ENCODE data around the gene CCDC85B. TPM values are rescaled to one million over a fixed set of nuclear protein-coding genes. Genes with fewer than 3 reads are reported as not detected.

Gene CCDC85B
- total RNA-seq, 1 experiment from 2014 or later: 42.4 TPM

GRCh38 chr11:65931773-65932557, 41.5 kb downstream of the CCDC85B start:
- Histone ChIP-seq H3K4me3 (ENCODE audit: insufficient read depth, low read depth, low read length) (no peak overlapping the region), H3K36me3 (replicated peaks; ENCODE audit: control insufficient read depth, insufficient read depth, low read length) (no peaks in the 10 kb centered on the region), H3K27me3 (ENCODE audit: control insufficient read depth, insufficient read depth, low read length) (no peaks in the 10 kb centered on the region)
- peak; percentile 60 for DNase-seq

GRCh38 chr11:65932558-65932919, 42.1 kb downstream of the CCDC85B start:
- H3K27me3 ChIP-seq (ENCODE audit: control insufficient read depth, insufficient read depth, low read length): no peaks in the 10 kb centered on the region
- peak; percentile 72 for DNase-seq
- no peaks in the 10 kb centered on the region for H3K36me3 ChIP-seq (replicated peaks; ENCODE audit: control insufficient read depth, insufficient read depth, low read length)
- H3K4me3 ChIP-seq (ENCODE audit: insufficient read depth, low read depth, low read length): no peak overlapping the region

GRCh38 chr11:65934014-65934413, 43.5 kb downstream of the CCDC85B start:
- H3K4me3 ChIP-seq (ENCODE audit: insufficient read depth, low read depth, low read length): no peak overlapping the region
- no peaks in the 10 kb centered on the region for H3K36me3 ChIP-seq (replicated peaks; ENCODE audit: control insufficient read depth, insufficient read depth, low read length)
- DNase-seq: no peak
- no peaks in the 10 kb centered on the region for H3K27me3 ChIP-seq (ENCODE audit: control insufficient read depth, insufficient read depth, low read length)

- Histone ChIP-seq H3K36me3 (replicated peaks; ENCODE audit: control insufficient read depth, insufficient read depth, low read length) (no peaks in the 10 kb centered on the region), H3K4me3 (ENCODE audit: insufficient read depth, low read depth, low read length) (no peak overlapping the region), H3K27me3 (ENCODE audit: control insufficient read depth, insufficient read depth, low read length) (no peaks in the 10 kb centered on the region; the same call in 1 of the 2 replicates)
- DNase-seq: no peak
These were observed 47.3 kb downstream of the CCDC85B start for GRCh38 chr11:65937766-65938165.

Other genes starting within 250 kb of the CCDC85B start
- 17.7 and 28.4 TPM in 2 replicates for gene RELA, start 227.8 kb upstream of the CCDC85B start, total RNA-seq (2014; rRNA removed; shearing (Covaris generic))
- gene KAT5, start 178.4 kb upstream of the CCDC85B start, total RNA-seq (2014; rRNA removed; shearing (Covaris generic)): 37.2 and 51.1 TPM in 2 replicates
- gene RNASEH2C, start 169.9 kb upstream of the CCDC85B start, total RNA-seq (2014; rRNA removed; shearing (Covaris generic)): 21.5 and 23.3 TPM in 2 replicates
- 6.7 and 7.8 TPM in 2 replicates for gene AP5B1, start 109.7 kb upstream of the CCDC85B start, total RNA-seq (2014; rRNA removed; shearing (Covaris generic))
- 1.2 and 1.4 TPM in 2 replicates for gene OVOL1, start 103.6 kb upstream of the CCDC85B start, total RNA-seq (2014; rRNA removed; shearing (Covaris generic))
- 0.26 and 0.80 TPM in 2 replicates for gene SNX32, start 56.7 kb upstream of the CCDC85B start, total RNA-seq (2014; rRNA removed; shearing (Covaris generic))
- 916 and 1,083 TPM in 2 replicates for gene CFL1, start 32.5 kb upstream of the CCDC85B start, total RNA-seq (2014; rRNA removed; shearing (Covaris generic))
- gene MUS81, start 30.2 kb upstream of the CCDC85B start, total RNA-seq (2014; rRNA removed; shearing (Covaris generic)): 38.0 and 49.7 TPM in 2 replicates
- gene EFEMP2, start 17.9 kb upstream of the CCDC85B start, total RNA-seq (2014; rRNA removed; shearing (Covaris generic)): 8.5 and 13.2 TPM in 2 replicates
- gene CTSW, start 10.8 kb upstream of the CCDC85B start, total RNA-seq (2014; rRNA removed; shearing (Covaris generic)): not detected in 2 replicates
- 113 and 139 TPM in 2 replicates for gene FIBP, start 2.2 kb upstream of the CCDC85B start, total RNA-seq (2014; rRNA removed; shearing (Covaris generic))
- 0.48 and 1.0 TPM in 2 replicates for gene FOSL1, start 9.7 kb downstream of the CCDC85B start, total RNA-seq (2014; rRNA removed; shearing (Covaris generic))
- gene C11orf68, start 28.4 kb downstream of the CCDC85B start, total RNA-seq (2014; rRNA removed; shearing (Covaris generic)): 23.9 and 29.1 TPM in 2 replicates
- 88.1 and 97.5 TPM in 2 replicates for gene DRAP1, start 28.8 kb downstream of the CCDC85B start, total RNA-seq (2014; rRNA removed; shearing (Covaris generic))
- gene TSGA10IP, start 54.8 kb downstream of the CCDC85B start, total RNA-seq (2014; rRNA removed; shearing (Covaris generic)): 1.7 and 4.1 TPM in 2 replicates
- 27.5 and 34.6 TPM in 2 replicates for gene SART1, start 71.1 kb downstream of the CCDC85B start, total RNA-seq (2014; rRNA removed; shearing (Covaris generic))
- gene EIF1AD, start 111.5 kb downstream of the CCDC85B start, total RNA-seq (2014; rRNA removed; shearing (Covaris generic)): 37.7 and 39.9 TPM in 2 replicates
- 42.8 and 57.4 TPM in 2 replicates for gene BANF1, start 111.8 kb downstream of the CCDC85B start, total RNA-seq (2014; rRNA removed; shearing (Covaris generic))
- gene CST6, start 121.3 kb downstream of the CCDC85B start, total RNA-seq (2014; rRNA removed; shearing (Covaris generic)): 0.48 TPM in 1 of 2 replicates, not detected in the other
- gene CATSPER1, start 135.8 kb downstream of the CCDC85B start, total RNA-seq (2014; rRNA removed; shearing (Covaris generic)): not detected in 2 replicates
- gene GAL3ST3, start 158.5 kb downstream of the CCDC85B start, total RNA-seq (2014; rRNA removed; shearing (Covaris generic)): 21.7 and 23.1 TPM in 2 replicates
- 194 and 221 TPM in 2 replicates for gene SF3B2, start 161.7 kb downstream of the CCDC85B start, total RNA-seq (2014; rRNA removed; shearing (Covaris generic))
- 16.2 and 20.1 TPM in 2 replicates for gene PACS1, start 179.6 kb downstream of the CCDC85B start, total RNA-seq (2014; rRNA removed; shearing (Covaris generic))